Heart right ventricle (tissue), 16 donors: ENCODE measurements around the gene TBX5. TPM values are rescaled to one million over a fixed set of nuclear protein-coding genes. Genes with fewer than 3 reads are reported as not detected.
A peak's percentile ranks its signal among the peaks of the same experiment; 100 is the strongest.

Source experiments
- ATAC-seq, 8 donors: fragments of 200-7000 bp; cut with Tn5 transposase; one replicate each; pipeline ENCODE4 v1.9.1; 2020; ENCODE audit warnings: mild to moderate bottlenecking in 8 of 8, moderate library complexity in 8 of 8, moderate number of reproducible peaks in 1 of 8
- DNase-seq, 2 donors: peaks; one replicate each; pipeline ENCODE4 v3.0.0-alpha.2; 2020
- H3K27ac ChIP-seq, 10 donors: fragments of 200-600 bp; sonication (generic) in 2 of 10; one replicate each; pipeline versions ENCODE4 v1.5.0 to v1.8.0; 2020 to 2022; ENCODE audit warnings: mild to moderate bottlenecking in 3 of 10
- H3K27me3 ChIP-seq, 7 donors: fragments of 200-600 bp; one replicate each; pipeline ENCODE4 v1.8.0; 2021 to 2022; ENCODE audit warnings: mild to moderate bottlenecking in 2 of 7
- H3K36me3 ChIP-seq, 9 donors: fragments of 200-600 bp; sonication (generic) in 1 of 9; one replicate each; pipeline versions ENCODE4 v1.5.0 to v1.8.0; 2020 to 2022; ENCODE audit warnings: mild to moderate bottlenecking in 2 of 9
- H3K4me1 ChIP-seq, 9 donors: fragments of 200-600 bp; sonication (generic) in 1 of 9; one replicate each; pipeline versions ENCODE4 v1.5.0 to v1.8.0; 2020 to 2022; ENCODE audit warnings: mild to moderate bottlenecking in 4 of 9
- H3K4me3 ChIP-seq, 10 donors: fragments of 200-600 bp; sonication (generic) in 2 of 10; one replicate each; pipeline versions ENCODE4 v1.5.0 to v1.8.0; 2020 to 2022; ENCODE audit warnings: mild to moderate bottlenecking in 7 of 10, moderate library complexity in 2 of 10
- H3K9me3 ChIP-seq, 11 donors: fragments of 200-600 bp in 10 of 11; sonication (generic) in 2 of 11; one replicate each; pipeline versions ENCODE4 v1.5.0 to v1.8.0; 2013 to 2022; ENCODE audit warnings: mild to moderate bottlenecking in 2 of 11, control low read depth in 1 of 11, moderate library complexity in 1 of 11
- WGBS, 2 donors: extraction: QIAGEN DNeasy Blood & Tissue Kit; methylation state at CpG; one replicate each; pipeline ENCODE4 v1.1.7; 2013; ENCODE audit warnings: inconsistent platforms in 1 of 2; 5-methylcytosine and 5-hydroxymethylcytosine counted together
- intact Hi-C, 10 donors: fragments of 100-400 bp; cut with DNase I; formaldehyde crosslinking; loops; one replicate each; pipeline versions ENCODE4 v1.11.1 to v1.14.2; 2022
- polyA plus RNA-seq, 2 donors: library from polyadenylated mRNA; stranded (reverse); fragments of 200-250 nt; gene quantifications; one replicate each; pipeline ENCODE4 v1.2.3, GENCODE V29; 2013
- total RNA-seq, 10 donors: library from RNA; stranded (reverse); fragmentation: NEBNext Ultra II Directional in 3 of 10; extraction: Animal tissue kit (Norgen Biotek cat#: 25700) in 3 of 10; gene quantifications; one replicate each; pipeline versions ENCODE4 v1.2.1 to v1.2.4, GENCODE V29; 2021 to 2023
- TF ChIP-seq, protein P1 (sequence below), 9 donors: fragments of 200-600 bp; sonication (generic) in 2 of 9; IDR thresholded peaks; one replicate each; pipeline versions ENCODE4 v1.5.0 to v1.8.0; 2021 to 2022; ENCODE audit warnings: antibody characterized with exemption in 9 of 9, mild to moderate bottlenecking in 5 of 9, moderate library complexity in 1 of 9
- donor health status: Arrhythmogenic right ventricular cardiomyopathy.
- donor health status: ischemic (EF 13 %, LVEDD 7.1; RV severe dilation, severe dysfunction).
- donor health status: healthy with polysubstance abuse.
- donor health status: DM: no; HTN: yes; CAD: no.
- donor health status: DM: no; HTN: no; CAD: no.
- donor health status: ischemic (EF 25% LVEDD 6.9; RV normal size, moderate dysfunction).
- donor health status: ischemic (EF 25% LVEDD 5.7; RV mildly dilated, moderate dysfunction).
- donor health status: healthy.
- donor health status: DM: yes; HTN: yes; CAD: no.
- donor health status: Ischemic cardiomyopathy.
- donor health status: ischemic (EF 35%, LVEDD 5.7; RV mildly dilated, moderate dysfunction).
- donor health status: nonischemic (EF 11% LVEDD 7.7; RV severe dilation, severe dysfunction).
- donor health status: DM: yes; HTN: yes; CAD: no.
- donor health status: PGD.
- donor health status: ischemic (EF 29% LVEDD 5.4; RV normal size, mild dysfunction).
- donor health status: nonischemic (EF 23%, LVEDD 6.1; RV moderate dilation, normal function).

TBX5 gene
- total and polyA plus RNA-seq, 12 donors = 4.0 to 70.1 (median 51.4) TPM

DNA sequence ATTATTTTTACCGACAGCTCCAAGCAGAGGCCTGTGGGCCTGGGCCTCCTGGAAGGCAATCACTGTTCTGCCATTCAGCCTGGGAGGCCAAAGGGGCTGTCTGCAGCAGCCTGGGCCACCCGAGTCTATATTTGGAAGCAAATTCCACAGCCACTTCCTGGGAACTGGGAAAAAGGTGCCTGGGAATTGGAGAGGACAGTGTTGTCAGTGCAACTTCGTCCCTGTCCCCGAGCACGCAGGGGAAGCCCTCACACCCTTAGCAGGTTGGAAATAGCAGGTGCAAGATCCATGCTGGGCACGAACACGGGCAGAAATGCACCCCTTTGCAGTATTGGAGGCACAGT is 9.6 kb upstream of the TBX5 start:
- DNase-seq = no peak
- TF ChIP-seq, protein P1, sequence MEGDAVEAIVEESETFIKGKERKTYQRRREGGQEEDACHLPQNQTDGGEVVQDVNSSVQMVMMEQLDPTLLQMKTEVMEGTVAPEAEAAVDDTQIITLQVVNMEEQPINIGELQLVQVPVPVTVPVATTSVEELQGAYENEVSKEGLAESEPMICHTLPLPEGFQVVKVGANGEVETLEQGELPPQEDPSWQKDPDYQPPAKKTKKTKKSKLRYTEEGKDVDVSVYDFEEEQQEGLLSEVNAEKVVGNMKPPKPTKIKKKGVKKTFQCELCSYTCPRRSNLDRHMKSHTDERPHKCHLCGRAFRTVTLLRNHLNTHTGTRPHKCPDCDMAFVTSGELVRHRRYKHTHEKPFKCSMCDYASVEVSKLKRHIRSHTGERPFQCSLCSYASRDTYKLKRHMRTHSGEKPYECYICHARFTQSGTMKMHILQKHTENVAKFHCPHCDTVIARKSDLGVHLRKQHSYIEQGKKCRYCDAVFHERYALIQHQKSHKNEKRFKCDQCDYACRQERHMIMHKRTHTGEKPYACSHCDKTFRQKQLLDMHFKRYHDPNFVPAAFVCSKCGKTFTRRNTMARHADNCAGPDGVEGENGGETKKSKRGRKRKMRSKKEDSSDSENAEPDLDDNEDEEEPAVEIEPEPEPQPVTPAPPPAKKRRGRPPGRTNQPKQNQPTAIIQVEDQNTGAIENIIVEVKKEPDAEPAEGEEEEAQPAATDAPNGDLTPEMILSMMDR (IDR thresholded peaks at IDR 0.05) = no peak
- Histone ChIP-seq H3K36me3 (no peaks in the 10 kb centered on the region), H3K4me1 (peaks cover 0 to 17% (median 6%) of the 10 kb centered on the region in 9 donors), H3K4me3 (no peak overlapping the region), H3K9me3 (no peaks in the 10 kb centered on the region), H3K27ac (peak overlapping the region in 1 of 10 donors; percentile 50), H3K27me3 (peaks cover 0 to 62% (median 54%) of the 10 kb centered on the region in 7 donors)
- ATAC-seq = peak in 5 of 8 donors; percentile 22 to 58 (median 49)
- WGBS, 2 donors = 25 to 32% methylated on average over 7 of the region's 7 CpGs
- intact Hi-C loops = no loop called here

DNA sequence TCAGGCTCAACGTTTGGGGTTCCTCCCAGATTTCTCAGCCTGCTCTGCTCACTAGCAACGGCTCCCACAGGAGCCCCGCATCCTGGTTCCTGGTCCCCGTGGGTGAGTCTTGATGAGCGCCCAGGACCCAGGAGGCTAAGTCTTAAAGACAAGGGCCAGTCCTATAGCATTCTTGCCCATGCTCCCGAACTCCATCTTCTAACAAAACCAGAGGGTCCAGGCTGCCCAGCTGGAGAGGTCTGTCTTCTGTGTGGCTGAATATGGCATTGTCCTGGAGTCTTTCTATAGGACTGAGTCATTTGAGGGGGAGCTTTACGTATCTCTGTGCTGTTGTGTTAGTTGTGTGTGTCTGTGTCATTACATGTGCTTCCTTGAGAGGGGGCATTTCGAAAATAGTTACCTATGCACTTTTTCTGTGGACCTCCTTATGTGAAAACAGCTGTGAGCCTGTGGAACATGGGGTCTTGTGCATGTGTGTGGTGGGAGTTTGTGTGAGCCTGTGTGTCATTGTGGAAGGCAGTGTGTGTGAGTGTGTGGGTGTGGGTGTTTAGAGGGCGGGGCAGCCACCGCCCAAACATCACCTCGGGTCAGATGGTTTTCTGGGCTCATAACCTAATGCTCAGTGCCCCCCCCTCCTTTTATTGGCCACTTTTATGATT is 9.1 kb upstream of the TBX5 start:
- Histone ChIP-seq H3K9me3 (no peaks in the 10 kb centered on the region), H3K36me3 (no peaks in the 10 kb centered on the region), H3K4me3 (no peak overlapping the region), H3K27ac (no peak overlapping the region), H3K4me1 (peaks cover 0 to 19% (median 6%) of the 10 kb centered on the region in 9 donors), H3K27me3 (peaks cover 0 to 67% (median 54%) of the 10 kb centered on the region in 7 donors)
- ATAC-seq (peak in 1 of 8 donors; percentile 7), DNase-seq (no peak)
- TF ChIP-seq, protein P1 (IDR thresholded peaks at IDR 0.05) = no peak
- intact Hi-C loops = no loop called here
- WGBS, 2 donors = 63 to 73% methylated on average over 11 of the region's 11 CpGs

DNA sequence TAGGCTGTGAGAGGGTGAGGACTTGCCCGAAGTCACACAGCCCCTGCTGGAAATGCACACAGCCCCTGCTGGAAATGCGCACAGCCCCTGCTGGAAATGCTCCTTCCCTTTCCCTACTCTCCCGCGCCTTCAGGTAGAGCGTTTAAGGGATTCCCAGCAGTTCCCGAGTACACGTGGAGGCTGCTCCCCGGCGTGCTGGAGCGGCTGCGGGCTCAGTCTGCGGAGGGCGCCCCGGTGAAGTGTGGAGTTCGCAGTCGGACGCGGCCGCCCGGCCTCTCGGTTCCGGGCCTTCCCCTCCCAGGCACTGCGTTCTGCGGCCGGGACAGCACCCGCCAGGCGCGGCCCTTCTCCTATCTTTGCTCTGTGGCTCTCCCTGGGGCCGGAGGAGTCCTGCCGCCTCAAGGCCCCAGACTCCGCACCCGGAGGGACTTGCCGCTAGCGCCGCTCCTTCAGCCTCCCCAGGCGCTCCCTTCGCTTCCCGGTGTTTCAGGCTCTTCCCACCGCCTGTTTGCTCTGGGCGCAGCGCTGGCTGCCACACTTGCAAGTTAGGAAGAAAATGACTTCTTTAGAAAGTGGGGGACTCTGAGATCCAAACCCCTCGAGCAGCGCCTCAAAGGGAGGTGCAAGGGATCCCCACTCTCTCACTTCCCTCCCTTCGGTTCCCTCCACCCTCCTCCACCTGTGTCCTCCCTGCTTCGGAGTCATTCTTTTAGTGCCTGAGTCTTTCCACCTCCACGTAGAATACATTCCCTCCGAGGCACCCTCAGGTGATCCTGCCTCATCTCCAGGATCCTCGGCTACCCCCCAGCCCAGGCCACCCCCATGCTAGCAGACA is 8.3 kb upstream of the TBX5 start:
- TF ChIP-seq, protein P1 (IDR thresholded peaks at IDR 0.05) = no peak
- H3K9me3 ChIP-seq = no peaks in the 10 kb centered on the region
- peaks cover 0 to 72% (median 54%) of the 10 kb centered on the region in 7 donors for H3K27me3 ChIP-seq
- peaks cover 0 to 22% (median 10%) of the 10 kb centered on the region in 9 donors for H3K4me1 ChIP-seq
- intact Hi-C loops = no loop called here
- no peaks in the 10 kb centered on the region for H3K36me3 ChIP-seq
- no peak overlapping the region for H3K27ac ChIP-seq
- peak in 1 of 8 donors; percentile 31 for ATAC-seq
- no peak overlapping the region for H3K4me3 ChIP-seq
- WGBS, 2 donors = 44 to 56% methylated on average over 45 to 48 of the region's 48 CpGs
- no peak for DNase-seq

DNA sequence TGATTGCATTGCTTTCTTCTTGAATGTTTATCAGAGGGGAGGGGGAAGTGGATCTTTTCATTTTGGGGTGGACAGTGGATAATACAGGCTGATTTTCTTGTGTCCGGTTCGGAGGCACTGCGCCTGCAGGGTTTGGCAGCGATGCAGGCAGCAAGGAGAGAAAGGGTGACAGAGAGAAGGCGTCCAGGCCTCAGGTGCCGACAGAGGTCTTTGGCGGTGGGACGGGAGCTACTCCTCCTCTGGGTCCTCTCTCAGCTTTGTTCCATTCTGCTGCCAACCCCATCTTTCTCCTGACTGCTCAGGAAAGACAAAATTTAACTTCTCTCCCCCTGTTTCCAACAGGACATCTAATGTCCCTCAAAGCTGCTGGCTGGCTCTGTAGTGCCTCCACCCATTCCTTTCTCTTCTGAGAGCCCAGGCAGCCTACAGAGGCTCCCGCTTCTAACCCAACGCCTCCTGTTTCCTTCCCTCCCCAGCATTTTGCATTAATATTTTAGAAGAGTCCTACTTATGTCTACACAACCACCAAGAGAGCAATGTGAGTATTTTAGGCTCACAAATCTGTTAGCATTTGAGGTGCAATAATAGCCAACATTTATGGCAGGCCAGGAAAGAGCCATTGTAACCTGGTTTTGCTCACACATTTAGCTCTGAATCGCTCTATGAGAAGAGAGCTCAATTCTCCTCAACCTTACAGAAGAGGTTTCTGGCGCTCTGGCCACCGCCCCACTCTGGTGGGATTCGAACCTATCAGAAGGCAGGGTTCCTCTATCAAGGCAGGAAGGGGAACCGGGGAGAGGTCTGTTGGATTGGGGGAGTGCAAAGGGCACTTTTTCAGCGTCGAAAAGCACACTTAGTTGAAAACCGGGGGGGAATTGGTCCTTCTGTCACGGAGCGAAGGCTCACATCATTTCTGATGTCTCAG is 7.1 kb upstream of the TBX5 start:
- DNase-seq (no peak), ATAC-seq (no peak)
- no peaks in the 10 kb centered on the region for H3K9me3 ChIP-seq
- WGBS, 2 donors = 55 to 59% methylated on average over 20 of the region's 20 CpGs
- no peak overlapping the region for H3K27ac ChIP-seq
- H3K27me3 ChIP-seq = peaks cover 0 to 83% (median 64%) of the 10 kb centered on the region in 7 donors
- intact Hi-C loops = no loop called here
- TF ChIP-seq, protein P1 (IDR thresholded peaks at IDR 0.05) = no peak
- peaks cover 2 to 31% (median 16%) of the 10 kb centered on the region in 9 donors for H3K4me1 ChIP-seq
- H3K36me3 ChIP-seq = no peaks in the 10 kb centered on the region
- H3K4me3 ChIP-seq = no peak overlapping the region
